Right atrium auricular region (tissue), 2 donors: ENCODE measurements around the gene PIBF1. TPM values are rescaled to one million over a fixed set of nuclear protein-coding genes. Genes with fewer than 3 reads are reported as not detected.
"Not testable (repeated sequence)": the region's sequence is repeated elsewhere in the genome, so short reads cannot be mapped to it uniquely, and the experiment has no call there.

Source experiments
- DNase-seq: peaks from one replicate; pipeline ENCODE4 v3.0.0-alpha.2; 2019; ENCODE audit warnings: low spot score
- H3K27ac ChIP-seq, 2 donors: fragments of 200-600 bp; sonication (generic); 1 replicate in 1 of 2; 2 replicates in 1 of 2; pipeline ENCODE4 v1.5.1; 2016 to 2019
- H3K27me3 ChIP-seq, 2 donors: fragments of 200-600 bp; sonication (generic); one replicate each; pipeline versions ENCODE4 v1.5.1 to v1.6.0; 2017 to 2019
- H3K36me3 ChIP-seq: fragments of 200-600 bp; sonication (generic); one replicate; pipeline ENCODE4 v1.5.1; 2016
- H3K4me1 ChIP-seq, 2 donors: fragments of 200-600 bp; sonication (generic); one replicate each; pipeline versions ENCODE4 v1.5.1 to v1.6.0; 2017 to 2019
- H3K4me3 ChIP-seq, 2 donors: fragments of 200-600 bp; sonication (generic); 1 replicate in 1 of 2; 2 replicates in 1 of 2; pipeline ENCODE4 v1.5.1; 2017 to 2019; ENCODE audit warnings: mild to moderate bottlenecking in 1 of 2, moderate library complexity in 1 of 2
- H3K9me3 ChIP-seq, 2 donors: fragments of 200-600 bp; sonication (generic); one replicate each; pipeline ENCODE4 v1.5.1; 2019
- total RNA-seq, 2 donors: library from RNA; depleted of rRNA; stranded (reverse); fragments of >200 nt; gene quantifications; one replicate each; pipeline ENCODE4 v1.1.0, GENCODE V29; 2016
- TF ChIP-seq, protein P1 (sequence below), 2 donors: fragments of 200-600 bp; sonication (generic); IDR thresholded peaks; one replicate each; pipeline ENCODE4 v1.5.1; 2019; ENCODE audit warnings: antibody characterized with exemption in 2 of 2

The PIBF1 gene
- total RNA-seq, 2 donors from 2014 or later: 9.4 to 17.1 TPM

- TF ChIP-seq, protein P1, sequence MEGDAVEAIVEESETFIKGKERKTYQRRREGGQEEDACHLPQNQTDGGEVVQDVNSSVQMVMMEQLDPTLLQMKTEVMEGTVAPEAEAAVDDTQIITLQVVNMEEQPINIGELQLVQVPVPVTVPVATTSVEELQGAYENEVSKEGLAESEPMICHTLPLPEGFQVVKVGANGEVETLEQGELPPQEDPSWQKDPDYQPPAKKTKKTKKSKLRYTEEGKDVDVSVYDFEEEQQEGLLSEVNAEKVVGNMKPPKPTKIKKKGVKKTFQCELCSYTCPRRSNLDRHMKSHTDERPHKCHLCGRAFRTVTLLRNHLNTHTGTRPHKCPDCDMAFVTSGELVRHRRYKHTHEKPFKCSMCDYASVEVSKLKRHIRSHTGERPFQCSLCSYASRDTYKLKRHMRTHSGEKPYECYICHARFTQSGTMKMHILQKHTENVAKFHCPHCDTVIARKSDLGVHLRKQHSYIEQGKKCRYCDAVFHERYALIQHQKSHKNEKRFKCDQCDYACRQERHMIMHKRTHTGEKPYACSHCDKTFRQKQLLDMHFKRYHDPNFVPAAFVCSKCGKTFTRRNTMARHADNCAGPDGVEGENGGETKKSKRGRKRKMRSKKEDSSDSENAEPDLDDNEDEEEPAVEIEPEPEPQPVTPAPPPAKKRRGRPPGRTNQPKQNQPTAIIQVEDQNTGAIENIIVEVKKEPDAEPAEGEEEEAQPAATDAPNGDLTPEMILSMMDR (IDR thresholded peaks at IDR 0.05): no peak
- no peaks in the 10 kb centered on the region for H3K9me3 ChIP-seq
- peaks cover 14% of the 10 kb centered on the region for H3K36me3 ChIP-seq
- no peaks in the 10 kb centered on the region for H3K27me3 ChIP-seq
- H3K27ac ChIP-seq: no peak overlapping the region
- H3K4me1 ChIP-seq: no peaks in the 10 kb centered on the region
- DNase-seq: no peak
- no peak overlapping the region for H3K4me3 ChIP-seq
Observed at GRCh38 chr13:72788831-72789230, 6.9 kb downstream of the PIBF1 start.

DNA sequence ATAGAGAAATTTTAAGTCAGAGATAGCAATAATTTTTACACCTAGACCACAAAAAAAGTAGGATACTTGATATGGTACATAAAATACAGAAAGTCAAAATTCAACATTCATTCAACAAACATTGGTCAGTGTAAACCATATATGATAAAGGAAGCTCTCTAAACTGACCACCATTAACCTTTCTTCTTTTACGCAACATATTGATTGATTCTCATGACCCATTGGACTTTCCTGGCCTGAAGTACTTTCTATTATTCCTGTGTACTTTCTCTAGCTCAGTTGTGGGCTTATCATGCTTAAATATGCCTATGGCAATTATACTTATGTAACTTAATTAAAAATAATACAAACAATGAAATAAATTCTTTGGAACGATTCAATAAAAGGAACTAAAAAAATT, 10.7 kb downstream of the PIBF1 start:
- H3K9me3 ChIP-seq: no peaks in the 10 kb centered on the region
- TF ChIP-seq, protein P1 (IDR thresholded peaks at IDR 0.05): no peak
- peaks cover 18% of the 10 kb centered on the region for H3K36me3 ChIP-seq
- DNase-seq: no peak
- no peaks in the 10 kb centered on the region for H3K4me1 ChIP-seq
- H3K4me3 ChIP-seq: no peak overlapping the region
- H3K27ac ChIP-seq: no peak overlapping the region
- no peaks in the 10 kb centered on the region for H3K27me3 ChIP-seq

- Histone ChIP-seq H3K27me3 (no peaks in the 10 kb centered on the region), H3K9me3 (no peaks in the 10 kb centered on the region), H3K27ac (no peak overlapping the region), H3K4me1 (no peaks in the 10 kb centered on the region), H3K4me3 (no peak overlapping the region), H3K36me3 (peaks cover 16% of the 10 kb centered on the region)
- no peak for DNase-seq
- TF ChIP-seq, protein P1 (IDR thresholded peaks at IDR 0.05): no peak
Observed at GRCh38 chr13:72798817-72799216, 16.9 kb downstream of the PIBF1 start.

- Histone ChIP-seq H3K9me3 (no peaks in the 10 kb centered on the region), H3K27me3 (no peaks in the 10 kb centered on the region), H3K27ac (no peak overlapping the region), H3K36me3 (peaks cover 8% of the 10 kb centered on the region), H3K4me1 (no peaks in the 10 kb centered on the region), H3K4me3 (no peak overlapping the region)
- DNase-seq: no peak
- TF ChIP-seq, protein P1 (IDR thresholded peaks at IDR 0.05): no peak
Observed at GRCh38 chr13:72804301-72804700, 22.4 kb downstream of the PIBF1 start.

GRCh38 chr13:72805676-72806346, 23.9 kb downstream of the PIBF1 start:
- Histone ChIP-seq H3K4me1 (no peaks in the 10 kb centered on the region), H3K4me3 (no peak overlapping the region), H3K36me3 (no peaks in the 10 kb centered on the region), H3K27ac (no peak overlapping the region), H3K27me3 (no peaks in the 10 kb centered on the region), H3K9me3 (no peaks in the 10 kb centered on the region)
- no peak for DNase-seq
- TF ChIP-seq, protein P1 (IDR thresholded peaks at IDR 0.05): no peak

- H3K4me1 ChIP-seq, H3K9me3 ChIP-seq, DNase-seq, H3K27me3 ChIP-seq, H3K4me3 ChIP-seq, H3K27ac ChIP-seq, H3K36me3 ChIP-seq: not testable (repeated sequence)
Observed at GRCh38 chr13:72806514-72806913, 24.6 kb downstream of the PIBF1 start.
